HG03469 (cell line): ENCODE data around the gene MMP24.
"Not testable (repeated sequence)": the region's sequence is repeated elsewhere in the genome, so short reads cannot be mapped to it uniquely, and the experiment has no call there.

Experiments used
- ATAC-seq: cut with Tn5 transposase; IDR thresholded peaks from one replicate; pipeline ENCODE4 v1.9.1; 2021; ENCODE audit warnings: mild to moderate bottlenecking, moderate library complexity, moderate number of reproducible peaks; ENCODE audit not compliant: unreplicated experiment

MMP24 gene

DNA sequence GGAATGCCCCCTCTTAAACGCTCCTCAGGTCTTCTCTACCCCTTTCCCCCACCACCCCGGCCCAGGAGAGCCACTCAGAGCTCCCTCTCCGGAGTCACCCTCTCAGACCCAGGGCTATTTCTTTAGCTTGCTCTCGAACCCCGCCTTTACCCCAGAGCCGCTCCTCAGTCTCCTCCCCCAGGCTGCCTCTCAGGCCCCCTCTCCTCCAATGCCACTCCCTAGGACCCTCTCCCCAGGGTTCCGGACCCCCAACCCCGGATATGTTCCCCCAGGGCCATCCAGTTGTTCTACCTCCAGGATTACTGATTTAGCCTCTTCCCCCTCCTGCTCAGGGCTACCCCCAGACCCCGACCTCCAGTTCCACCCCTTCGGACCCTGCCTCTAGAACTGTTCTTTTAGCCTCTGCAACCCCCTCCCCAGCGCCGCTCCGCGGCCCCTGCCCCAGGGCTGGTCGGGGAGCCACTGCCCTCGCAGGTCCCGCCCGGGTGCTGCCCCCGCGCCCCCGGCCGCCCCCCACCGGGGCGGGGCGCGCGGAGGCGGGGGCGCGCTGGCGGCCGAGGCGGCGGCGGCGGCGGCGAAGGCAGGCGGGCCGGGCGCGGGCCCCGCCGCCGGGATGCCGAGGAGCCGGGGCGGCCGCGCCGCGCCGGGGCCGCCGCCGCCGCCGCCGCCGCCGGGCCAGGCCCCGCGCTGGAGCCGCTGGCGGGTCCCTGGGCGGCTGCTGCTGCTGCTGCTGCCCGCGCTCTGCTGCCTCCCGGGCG lies at the start of gene MMP24:
MMP24 (plus strand) TSS at position 565 of the 758 bp plus-strand sequence; CDS start at position 614, 49 bp downstream.
- no peak for ATAC-seq

DNA sequence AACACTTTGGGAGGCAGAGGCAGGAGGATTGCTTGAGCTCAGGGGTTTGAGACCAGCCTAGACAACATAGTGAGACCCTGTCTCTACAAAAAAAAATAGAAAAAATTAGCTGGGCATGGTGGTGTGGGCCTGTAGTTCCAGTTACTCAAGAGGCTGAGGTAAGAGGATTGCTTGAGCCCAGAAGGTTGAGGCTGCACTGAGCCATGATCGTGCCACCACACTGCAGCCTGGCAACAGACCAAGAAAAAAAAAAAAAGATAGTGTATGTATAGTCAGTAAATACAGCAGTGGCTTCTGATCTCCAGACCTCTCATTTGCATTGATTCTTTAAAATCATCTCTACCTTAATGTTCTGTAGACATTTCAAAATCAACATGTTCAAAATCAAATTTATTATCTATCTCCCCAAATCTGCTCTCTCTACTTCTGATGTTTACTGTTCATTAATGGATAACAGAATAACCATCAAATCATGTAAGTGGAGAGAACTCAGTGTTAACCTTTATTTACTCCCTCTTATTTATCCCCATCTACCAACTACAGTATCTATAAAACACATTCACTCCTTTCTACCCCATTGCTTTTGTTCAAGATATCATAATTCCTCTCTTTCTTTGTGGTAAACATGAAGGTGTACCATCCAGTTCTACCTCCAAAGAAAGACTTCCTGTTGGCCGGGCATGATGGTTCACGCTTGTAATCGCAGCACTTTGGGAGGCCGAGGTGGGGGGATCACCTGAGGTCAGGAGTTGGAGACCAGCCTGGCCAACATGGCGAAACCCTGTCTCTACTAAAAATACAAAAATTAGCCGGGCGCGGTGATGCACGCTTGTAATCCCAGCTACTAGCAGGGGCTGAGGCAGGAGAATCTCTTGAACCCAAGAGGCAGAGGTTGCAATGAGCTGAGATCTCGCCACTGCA lies 46.9 kb upstream of the MMP24 start:
- no peak for ATAC-seq

DNA sequence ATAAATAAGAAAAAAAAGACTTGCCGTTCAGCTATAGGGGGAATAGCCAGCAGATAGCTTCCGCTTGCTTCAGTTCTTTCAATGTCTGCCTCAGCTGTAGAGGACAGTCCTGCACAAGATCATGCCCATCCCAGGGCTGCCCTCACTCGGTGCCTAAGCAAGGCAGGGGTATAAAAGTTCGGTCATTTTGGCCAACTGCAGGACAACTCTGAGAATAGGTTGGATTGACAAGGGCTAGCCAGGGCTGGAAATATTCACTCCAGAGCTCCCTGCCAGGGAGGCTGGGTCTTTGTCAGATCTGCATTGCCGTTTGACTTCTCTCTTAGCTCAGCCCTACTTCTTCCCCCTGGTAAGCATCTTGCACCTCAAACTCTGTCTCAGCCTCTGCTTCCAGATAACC lies 46.2 kb upstream of the MMP24 start:
- ATAC-seq: no peak

DNA sequence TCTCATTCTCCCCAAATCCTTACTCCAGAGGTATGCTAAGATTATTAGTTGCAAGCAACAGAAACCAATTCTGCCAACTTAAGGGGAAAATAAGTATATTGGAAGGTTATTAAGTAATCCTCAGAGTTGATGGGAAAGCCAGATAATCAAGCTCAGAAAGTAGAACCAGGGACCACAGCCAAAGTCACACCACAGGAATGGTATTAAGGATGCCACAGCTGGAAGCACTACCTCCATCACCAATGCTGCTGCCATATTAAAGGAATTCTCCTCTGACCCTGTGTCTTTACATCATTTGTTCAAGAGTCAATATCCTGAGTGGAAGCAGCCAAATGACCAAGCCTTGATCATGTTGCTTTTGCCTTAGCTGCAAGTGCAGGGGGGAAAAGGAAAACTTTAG lies 44.8 kb upstream of the MMP24 start:
- no peak for ATAC-seq

DNA sequence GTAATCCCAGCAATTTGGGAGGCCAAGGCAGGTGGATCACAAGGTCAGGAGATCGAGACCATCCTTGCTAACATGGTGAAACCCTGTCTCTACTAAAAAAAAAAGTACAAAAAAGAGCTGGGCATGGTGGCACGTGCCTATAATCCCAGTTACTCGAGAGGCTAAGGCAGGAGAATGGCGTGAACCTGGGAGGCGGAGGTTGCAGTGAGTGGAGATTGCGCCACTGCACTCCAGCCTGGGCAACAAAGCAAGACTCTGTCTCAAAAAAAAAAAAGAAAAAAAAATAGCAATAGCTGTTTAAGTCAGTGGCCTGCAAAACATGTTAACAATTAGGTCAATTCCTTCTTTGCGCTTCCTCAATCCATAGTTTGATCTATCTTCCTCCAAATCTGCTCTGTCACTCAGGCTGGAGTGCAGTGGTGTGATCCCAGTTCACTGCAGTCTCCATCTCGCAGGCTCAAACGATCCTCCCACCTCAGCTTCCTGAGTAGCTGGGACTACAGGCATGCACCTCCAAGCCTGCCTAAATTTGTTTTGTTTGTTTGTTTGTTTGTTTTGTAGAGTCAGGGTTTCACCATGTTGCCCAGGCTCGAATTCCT lies 39.7 kb upstream of the MMP24 start:
- not testable (repeated sequence) for ATAC-seq

DNA sequence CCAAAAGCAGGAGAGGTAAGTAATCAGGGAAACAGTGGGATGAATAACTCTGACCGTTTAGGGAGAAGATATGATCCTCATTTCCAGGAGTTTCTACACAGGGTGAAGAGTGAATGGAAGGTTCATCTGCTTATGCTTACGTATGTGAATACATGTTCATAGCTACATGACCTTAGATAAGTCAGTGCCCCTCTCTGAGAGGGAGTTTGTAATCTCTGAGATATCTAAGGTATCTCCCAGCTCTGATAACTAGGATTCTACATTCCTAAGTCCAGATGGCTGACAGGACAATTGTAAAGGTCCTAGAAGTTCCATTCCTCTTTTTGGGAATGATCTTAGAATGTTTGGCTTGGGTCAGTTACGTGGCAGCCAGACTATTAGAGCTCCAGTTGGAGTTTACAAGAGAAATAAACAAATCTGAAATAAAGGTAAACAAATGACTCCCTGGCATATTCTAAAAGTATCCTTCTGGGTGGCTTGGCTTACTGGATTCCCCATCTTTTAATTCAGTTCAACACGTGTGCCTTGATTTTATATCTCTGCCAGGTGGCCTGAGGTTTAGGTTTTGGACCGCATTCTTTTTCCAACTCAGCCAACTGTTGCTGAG lies 38.8 kb upstream of the MMP24 start:
- no peak for ATAC-seq

DNA sequence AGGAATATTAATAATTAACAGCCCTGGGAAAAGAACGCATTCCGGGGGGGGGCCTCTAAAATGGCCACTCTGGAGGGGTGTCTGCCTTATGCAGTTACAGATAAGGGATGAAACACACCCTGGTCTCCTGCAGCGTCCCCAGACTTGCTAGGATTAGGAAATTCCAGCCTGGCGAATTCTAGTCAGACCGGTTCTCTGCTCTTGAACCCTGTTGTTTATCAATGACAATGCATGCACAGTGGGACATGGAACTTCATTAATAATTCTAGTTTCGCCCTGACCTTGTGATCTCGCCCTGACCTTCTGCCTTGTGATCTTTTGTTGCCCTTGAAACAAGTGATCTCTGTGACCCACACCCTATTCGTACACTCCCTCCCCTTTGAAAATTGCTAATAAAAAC lies 37.3 kb upstream of the MMP24 start:
- not testable (repeated sequence) for ATAC-seq

DNA sequence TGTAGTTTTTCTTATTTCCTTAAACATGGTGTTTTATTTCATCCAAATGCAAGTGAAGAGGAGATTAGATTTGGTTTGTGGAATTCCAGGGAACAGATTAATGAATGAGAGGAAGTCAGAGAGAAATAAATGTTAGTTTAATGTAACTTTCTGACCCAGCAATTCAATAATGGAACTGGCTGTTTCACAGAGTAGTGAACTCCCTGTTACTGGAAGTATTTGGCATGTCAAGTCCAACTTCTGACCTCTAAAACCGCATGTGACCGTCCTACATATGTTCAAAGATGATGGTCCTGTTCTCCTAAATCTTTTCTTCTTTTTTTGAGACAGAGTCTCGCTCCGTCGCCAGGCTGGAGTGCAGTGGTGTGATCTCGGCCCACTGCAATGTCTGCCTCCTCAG lies 35.9 kb upstream of the MMP24 start:
- ATAC-seq: no peak

DNA sequence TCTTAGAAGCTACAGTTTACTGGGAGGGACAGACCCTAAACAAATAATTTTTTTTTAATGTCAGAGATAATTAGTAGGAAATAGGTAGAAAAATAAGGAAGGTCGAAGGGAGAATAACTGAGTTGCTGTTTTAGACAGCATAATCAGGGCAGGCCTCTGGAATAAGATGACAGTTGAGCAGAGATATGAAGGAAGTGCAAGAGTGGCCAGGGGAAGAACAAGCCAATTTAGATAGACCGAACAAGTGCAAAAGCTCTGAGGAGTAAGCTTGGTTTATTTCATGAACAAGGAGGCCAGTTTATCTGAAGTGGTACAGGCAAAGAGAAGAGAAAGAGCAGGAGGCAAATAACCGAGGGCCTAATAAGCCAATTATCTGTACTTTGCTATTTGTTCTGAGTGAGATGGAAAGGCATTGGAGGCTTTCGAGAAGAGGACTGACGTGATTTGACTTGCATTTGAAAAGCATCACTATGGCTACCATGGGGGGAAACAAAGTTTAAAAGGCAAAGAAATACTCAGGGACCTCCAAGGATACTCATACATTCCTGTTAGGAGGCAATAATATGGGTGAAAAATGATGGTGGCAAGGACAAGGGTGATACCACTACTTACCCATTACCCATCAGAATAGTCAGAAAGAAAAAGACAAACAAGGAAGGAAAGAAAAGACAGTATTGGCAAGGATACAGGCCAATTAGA lies 34.9 kb upstream of the MMP24 start:
- ATAC-seq: no peak

DNA sequence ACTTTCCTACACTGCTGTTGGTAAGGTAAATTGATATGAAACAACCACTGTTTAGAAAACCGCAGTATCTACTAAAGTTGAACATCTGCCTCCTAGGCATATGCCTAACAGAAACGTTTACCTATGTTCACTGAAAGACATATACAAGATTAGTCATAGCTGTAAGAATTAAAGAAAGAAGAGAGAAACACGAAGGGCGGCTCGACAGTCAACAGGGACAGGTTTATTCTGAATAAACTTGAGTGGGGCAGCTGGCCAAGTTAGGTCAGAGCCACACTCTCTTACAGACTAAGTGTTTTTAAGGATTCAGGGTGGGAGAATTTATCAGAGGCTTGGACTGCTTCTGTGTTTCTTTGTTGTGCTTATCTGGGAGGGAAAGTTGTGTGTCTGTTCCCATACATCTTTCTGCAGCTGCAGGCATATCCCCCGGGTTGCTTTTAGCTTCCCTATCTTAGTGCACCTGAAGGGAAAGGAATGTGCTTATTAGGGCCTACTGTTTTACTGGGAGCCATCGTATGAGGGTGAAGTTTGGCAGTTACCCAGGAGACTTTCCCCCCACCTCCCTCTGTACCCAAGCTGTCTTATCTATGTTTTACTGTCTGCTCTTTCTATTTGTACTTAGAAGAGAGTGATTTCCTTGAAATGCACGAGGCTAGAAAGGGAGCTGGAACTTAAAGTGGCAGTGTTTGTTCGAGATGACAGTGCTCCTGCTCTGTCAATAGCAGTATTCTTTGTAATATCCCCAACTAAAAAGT lies 34.2 kb upstream of the MMP24 start:
- ATAC-seq: no peak

DNA sequence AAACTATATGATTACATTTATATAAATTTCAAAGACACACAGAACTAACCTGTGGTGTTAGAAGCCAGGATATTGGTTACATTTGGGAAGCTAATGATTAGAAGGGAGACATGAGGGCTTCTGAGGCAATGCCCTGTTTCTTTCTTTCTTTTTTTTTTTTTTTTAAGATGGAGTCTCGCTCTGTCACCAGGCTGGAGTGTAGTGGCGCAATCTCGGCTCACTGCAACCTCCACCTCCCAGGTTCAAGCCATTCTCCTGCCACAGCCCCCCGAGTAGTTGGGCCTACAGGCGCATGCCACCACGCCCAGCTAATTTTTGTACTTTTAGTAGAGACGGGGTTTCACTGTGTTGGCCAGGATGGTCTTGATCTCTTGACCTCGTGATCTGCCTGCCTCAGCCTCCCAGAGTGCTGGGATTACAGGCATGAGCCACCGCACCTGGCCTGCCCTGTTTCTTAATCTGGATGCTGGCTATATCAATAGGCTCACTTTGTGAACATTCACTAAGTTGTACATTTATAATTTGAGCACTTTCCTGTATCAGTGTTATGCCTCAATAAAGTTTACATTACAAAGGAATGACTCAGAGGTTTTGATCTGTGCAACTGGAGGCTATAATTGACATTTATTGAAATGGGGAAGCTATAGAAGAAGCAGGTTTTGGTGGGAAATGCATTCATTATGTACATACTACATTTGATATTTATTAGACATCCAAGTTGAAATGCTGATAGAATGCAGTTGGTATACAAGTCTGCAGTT lies 33.3 kb upstream of the MMP24 start:
- not testable (repeated sequence) for ATAC-seq

DNA sequence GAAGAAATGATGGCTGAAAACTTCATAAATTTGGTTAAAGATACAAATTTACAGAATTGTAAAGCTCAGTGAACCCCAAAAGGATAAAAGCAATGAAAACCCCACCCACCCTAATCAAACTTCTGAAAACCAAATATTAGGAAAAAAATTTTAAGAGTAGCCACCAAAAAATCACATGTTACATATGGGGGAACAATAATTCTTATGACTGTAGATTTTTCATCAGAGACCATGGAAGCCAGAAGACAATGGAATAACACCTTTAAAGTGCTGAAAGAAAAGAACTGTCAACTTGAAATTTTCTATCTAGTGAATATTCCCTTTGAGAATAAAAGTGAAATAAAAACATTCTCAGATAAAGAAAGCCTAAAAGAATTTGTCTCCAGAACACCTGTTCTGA lies 30.2 kb upstream of the MMP24 start:
- ATAC-seq: no peak

DNA sequence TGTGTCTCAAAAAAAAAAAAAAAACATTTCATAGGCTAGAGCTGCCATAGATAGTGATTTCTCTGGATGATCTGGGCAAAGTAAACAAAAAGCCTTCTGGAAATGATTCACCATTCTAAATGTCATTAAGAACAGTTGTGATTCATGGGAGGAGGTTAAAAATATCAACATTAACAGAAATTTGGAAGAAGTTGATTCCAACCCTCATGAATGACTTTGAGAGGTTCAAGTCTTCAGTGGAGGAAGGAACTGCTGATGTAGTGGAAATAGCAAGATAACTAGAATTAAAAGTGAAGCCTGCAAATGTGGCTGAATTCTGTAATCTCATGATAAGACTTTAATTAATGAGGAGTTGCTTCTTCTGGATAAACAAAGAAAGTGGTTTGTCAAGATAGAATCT lies 26.8 kb upstream of the MMP24 start:
- no peak for ATAC-seq

DNA sequence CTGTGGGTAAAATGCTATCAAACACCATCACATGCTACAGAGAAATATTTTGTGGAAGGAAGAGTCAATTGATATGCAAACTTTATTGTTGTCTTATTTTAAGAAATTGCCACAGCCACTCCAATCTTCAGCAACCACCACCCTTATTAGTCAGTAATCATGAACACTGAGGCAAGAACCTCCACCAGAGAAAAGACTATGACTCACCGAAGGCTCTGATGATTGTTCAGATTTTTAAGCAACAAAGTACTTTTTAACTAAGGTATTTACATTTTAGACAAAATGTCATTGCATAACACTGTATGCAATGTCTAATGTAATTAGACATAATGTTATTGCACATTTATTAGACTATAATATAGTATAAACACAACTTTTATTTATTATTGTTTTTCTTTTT lies 26.2 kb upstream of the MMP24 start:
- ATAC-seq: no peak

DNA sequence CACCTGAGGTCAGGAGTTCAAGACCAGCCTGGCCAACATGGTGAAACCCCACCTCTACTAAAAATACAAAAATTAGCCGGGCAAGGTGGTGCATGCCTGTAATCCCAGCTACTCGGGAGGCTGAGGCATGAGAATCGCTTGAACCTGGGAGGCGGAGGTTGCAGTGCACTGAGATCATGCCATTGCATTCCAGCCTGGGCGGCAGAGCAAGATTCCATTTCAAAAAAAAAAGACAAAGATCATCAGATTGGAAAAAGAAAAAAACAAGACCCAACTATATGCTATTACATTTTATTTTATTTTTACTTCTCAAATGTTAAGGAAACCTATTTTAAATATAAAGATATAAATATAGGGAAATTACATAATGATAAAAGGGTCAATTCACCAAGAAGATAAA lies 25.0 kb upstream of the MMP24 start:
- not testable (repeated sequence) for ATAC-seq

DNA sequence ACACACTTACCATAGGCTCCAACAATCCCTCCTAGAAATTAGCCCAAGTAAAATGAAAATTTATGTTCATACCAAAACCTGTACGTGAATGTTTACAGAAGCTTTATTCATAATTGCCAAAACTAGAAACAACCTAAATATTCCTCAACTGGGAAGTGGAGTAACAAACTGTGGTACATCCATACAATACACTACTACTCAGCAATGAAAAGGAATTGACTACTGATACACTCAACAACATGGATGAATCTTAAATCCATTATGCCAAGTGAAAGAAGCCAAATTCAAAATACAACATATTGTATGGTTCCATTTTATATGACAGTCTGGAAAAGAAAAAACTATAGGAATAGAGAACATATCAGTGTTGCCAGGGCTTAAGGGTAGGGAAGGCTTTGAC lies 19.7 kb upstream of the MMP24 start:
- ATAC-seq: no peak

DNA sequence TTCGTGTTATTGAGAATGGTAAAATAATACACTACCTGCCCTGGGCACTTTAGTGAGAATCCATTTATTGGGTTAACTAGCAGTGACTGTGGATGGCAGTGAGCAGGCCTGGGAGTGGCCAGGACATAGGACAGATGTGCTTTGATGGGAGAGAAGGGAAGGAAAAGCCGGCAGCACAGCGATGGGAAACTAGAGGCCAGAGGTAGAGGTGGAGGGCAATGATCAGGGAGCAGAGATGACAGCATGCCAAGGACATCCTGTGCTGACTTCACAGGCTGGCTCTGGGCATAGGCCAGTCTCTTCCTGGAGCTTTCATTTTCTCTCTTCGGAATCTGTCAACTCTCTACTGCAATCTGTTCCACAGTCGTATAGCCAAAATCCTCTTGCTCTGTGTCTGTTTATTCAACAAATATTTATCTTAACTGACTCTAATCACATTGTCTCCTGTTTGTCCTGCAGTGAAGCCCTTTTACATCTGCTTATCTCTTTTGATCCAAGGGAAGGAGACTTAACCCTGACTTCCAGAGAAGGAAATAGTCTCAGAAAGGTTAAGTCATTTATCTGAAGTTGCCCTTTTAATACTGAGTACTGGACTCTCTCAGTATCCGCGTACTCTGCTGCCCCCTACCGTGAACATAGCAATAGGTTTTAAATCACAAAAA lies 18.4 kb upstream of the MMP24 start:
- ATAC-seq: no peak

DNA sequence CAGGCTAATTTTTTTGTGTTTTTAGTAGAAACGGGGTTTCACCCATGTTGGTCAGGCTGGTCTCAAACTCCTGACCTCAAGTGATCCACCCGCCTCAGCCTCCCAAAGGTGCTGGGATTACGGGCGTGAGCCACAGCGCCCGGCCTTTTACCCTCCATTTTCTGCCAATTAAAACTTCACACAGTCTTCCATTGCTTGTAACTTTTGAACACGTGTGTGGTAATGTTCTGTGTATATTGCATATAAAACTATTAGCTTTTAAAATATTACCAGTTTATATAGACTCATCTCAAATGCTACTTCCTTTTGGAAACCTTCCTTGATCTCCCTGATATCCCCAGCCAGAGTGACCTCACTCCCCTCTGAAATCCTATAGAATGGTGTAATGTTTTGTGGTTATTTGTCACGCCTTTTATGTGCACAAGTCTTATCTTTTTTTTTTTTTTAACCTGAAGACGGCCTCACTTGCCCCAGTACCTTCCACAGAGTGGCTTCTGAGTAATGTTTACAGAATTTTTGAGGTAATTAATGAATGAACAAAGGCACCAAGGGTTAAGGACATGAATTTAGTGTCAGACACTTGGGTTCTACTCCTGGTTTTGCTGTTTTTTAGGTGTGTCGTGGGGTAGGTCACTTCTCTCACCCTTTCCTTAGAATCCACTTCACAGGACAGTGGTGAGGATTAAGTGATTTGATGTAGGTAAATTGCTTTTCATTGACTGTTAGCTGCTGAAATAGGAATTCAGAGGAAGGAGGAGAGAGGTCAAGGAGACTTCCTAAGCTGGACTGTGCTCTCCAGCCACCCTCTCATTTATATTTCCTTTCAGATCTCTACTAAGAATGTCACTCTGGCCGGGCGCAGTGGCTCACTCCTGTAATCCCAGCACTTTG lies 11.2 kb upstream of the MMP24 start:
- no peak for ATAC-seq
